Stimulated activated CD4-positive, alpha-beta T cell treated with anti-CD3 and anti-CD28 coated beads, Interleukin-4, amount 100 ng/mL, for 4 hours (primary cell): ENCODE measurements around the gene PRKCQ.
"Not testable (repeated sequence)": the region's sequence is repeated elsewhere in the genome, so short reads cannot be mapped to it uniquely, and the experiment has no call there.

Source experiments
- DNase-seq, 2 experiments: peaks; one replicate each; pipeline ENCODE4 v3.0.0-alpha.2; 2020

Gene PRKCQ

GRCh38 chr10:6593241-6593671, 13.2 kb upstream of the PRKCQ start:
- DNase-seq, result no peak

DNA sequence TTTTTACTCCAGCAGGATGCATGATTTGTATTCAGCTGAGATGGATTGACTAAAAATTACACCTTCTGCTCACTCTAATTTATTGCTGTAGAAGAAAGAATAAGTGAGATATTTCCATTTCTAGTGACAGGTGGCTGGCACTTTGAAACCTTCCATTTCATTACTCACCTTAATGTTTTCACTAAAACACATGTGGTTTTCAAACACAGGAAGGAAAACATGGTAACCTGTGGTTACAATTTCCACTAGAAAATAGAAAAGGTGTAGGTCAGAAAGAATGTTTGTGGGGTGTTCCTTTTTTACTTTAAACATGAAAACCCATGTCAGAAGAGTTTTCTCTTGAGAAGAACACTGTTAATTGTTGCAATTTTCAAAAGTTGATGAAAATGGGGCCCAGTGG, 12.0 kb upstream of the PRKCQ start:
- no peak for DNase-seq

- no peak for DNase-seq
Measured at GRCh38 chr10:6591668-6592067, 11.6 kb upstream of the PRKCQ start.

DNA sequence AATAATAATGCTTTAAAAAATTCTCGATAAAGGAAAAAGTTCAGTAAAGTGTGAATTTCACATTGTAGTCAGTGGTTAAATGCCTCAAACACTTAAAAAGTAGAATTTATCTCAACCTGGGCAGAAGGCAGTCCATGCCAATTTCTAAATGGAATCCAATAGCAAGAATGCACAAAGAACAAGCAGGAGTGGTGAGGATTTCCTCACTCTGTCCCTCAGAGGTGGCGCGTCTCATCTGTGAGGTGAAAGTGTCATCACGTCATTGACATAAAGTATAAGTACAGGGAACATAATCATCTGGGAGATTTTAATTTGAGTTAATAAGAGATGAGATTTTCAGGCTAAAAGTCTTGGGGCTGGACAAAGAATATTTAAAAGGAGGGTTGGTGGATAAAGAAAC, 10.0 kb upstream of the PRKCQ start:
- DNase-seq, result no peak

- no peak for DNase-seq
Measured at GRCh38 chr10:6589287-6590094, 9.4 kb upstream of the PRKCQ start.

DNA sequence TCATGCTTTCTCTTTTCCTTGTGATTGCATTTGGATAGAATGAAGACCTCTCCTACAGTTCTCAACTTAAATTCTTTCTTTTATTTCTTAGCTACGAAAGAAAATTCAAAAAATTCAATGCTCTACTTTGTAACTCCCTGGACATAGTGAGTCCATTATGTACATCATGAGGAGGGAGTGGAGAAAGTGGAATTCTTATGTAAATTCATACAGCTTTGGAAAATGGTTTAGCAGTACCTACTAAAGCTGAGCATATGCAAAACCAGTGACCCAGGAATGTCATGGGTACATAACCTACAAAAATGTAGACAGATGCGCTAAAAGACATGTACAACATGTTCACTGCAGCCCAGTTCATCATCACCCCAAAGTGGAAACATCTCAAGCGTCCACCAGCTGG, 8.8 kb upstream of the PRKCQ start:
- no peak for DNase-seq

DNA sequence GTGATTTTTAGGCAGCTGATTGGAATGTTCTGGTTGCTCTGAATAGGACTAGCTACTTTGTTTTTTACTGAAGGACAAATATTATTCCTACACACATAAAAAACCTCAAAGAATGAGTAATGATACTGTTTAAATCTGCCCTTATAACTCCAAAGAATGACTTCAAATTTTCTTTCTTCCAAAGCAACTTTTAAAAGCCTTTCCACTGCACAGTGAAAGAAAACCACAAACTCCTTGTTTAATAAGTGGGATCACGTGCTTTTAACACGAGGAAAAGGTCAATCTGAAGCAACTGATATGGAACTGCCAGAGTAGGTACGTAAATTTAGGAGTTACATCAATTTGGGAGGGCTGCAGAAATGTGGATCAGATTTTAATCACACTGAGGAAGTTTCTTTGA, 8.0 kb upstream of the PRKCQ start:
- no peak for DNase-seq

DNA sequence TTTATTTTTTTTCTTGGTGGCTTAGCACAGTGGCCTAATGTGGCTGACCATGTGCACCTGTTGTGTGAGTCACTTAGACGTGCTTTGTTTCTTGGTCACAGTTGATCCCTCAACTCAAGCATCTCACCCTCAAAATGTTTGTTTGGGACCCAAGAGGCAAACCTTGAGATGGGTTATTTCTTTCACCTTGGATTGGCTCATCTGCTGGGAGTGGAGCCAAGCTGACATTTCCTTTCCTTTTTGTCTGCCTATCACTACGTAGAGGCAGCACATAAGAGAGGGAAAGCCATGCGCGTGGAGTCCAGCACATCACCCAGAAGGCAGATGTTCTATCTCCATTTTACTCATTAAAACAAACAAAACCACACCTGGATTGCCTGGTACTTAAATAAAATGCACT, 6.4 kb upstream of the PRKCQ start:
- DNase-seq, result no peak

- DNase-seq, result peak; percentile 64 to 88
Measured at GRCh38 chr10:6583447-6583846, 3.4 kb upstream of the PRKCQ start.

GRCh38 chr10:6582913-6583312, 2.8 kb upstream of the PRKCQ start:
- not testable (repeated sequence) for DNase-seq

- DNase-seq, result no peak
Measured at GRCh38 chr10:6582298-6582697, 2.2 kb upstream of the PRKCQ start.

- DNase-seq, result no peak
Measured at GRCh38 chr10:6581778-6582228, 1.7 kb upstream of the PRKCQ start.

DNA sequence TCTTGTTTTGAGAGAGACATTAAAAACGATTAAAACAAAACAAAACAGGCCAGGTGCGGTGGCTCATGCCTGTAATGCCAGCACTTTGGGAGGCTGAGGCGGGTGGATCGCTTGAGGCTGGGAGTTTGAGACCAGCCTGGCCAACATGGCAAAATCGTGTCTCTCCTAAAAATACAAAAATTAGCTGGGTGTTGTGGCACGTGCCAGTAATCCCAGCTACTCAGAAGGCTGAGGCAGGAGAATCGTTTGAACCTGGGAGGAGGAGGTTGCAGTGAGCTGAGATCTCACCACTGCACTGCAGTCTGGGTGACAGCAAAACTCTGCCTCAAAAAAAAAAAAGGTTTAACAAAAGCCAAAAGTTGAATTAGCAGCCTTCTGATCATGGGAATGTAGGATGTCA, 1.1 kb upstream of the PRKCQ start:
- DNase-seq, result not testable (repeated sequence)

- peak; percentile 79 to 93 for DNase-seq
Measured at GRCh38 chr10:6580279-6581029, 378 bp upstream of the PRKCQ start.

DNA sequence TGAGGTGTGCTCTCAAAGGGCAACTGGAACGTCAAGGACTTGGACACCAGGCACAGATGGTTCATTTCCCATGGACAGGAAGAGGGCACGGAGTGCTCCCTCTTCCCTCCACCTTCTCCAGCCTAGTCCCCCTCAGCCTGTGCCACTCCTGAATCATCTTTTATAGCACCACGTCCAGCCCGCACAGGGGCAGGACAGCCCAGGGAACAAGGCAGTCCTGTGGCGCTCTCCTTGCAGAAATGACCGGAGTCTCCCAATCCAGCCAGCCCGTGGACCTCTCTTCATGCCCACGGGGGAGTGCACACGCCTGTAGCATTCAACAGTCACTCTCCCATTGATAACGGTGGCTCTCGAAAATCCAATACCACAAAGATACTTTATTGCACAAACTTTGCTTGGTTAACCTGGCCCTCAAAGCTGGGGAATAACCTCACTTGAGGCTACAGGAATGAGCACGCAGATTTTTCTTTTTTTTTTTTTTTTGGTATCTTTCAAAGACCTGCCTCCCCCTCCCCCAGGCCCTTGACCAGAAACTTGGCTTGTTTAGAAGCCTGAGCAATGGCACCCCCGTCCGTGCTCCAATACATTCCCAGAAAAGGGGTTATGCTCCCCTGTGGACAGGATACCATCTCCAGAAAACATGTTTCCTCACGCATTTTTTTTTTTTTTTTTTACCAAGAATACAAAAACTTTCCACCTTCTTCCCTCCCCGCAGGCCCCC, 733 bp downstream of the PRKCQ start:
- DNase-seq, result no peak

DNA sequence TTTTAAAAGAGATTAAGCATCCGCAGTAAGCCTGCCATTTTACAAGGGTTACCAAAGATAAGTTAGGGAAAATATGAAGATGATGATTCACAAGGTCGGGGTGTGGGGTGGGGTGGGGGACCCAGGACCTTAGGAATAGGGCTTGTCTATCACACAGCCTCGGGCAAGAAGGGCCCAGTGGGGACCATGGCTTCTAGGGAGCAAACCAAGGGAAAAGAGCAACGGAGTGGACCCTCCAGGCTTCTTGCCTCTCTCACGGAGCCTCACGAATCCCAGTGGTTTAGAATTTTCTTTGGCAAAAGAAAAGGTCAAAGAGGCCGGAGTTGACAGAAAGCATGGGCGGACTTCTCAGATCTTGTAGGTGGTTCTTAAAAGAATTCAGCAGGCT, 1.3 kb downstream of the PRKCQ start:
- DNase-seq, result no peak

GRCh38 chr10:6578251-6578771, 1.8 kb downstream of the PRKCQ start:
- no peak for DNase-seq

- DNase-seq, result no peak
Measured at GRCh38 chr10:6576326-6576725, 3.8 kb downstream of the PRKCQ start.

GRCh38 chr10:6574664-6575176, 5.4 kb downstream of the PRKCQ start:
- no peak for DNase-seq

DNA sequence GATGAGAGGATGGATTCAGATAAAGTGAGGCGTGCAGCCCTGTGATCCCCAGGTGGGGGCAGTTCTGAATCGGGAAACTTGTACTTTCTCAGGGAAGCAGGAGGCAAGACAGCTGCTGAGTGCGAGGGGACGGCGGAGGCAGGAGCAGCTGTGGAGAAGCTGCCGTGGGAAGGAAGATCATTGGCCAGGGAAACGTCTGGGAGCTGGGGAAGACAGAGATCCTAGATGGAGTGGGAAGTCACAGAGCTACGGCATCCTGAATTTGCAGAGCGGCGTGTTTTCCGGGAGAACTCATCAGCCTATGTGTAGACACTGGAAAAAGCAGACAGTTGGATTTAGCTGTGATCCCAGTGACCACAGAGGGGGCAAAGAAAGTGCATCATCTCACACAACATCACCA, 9.2 kb downstream of the PRKCQ start:
- DNase-seq, result no peak

DNA sequence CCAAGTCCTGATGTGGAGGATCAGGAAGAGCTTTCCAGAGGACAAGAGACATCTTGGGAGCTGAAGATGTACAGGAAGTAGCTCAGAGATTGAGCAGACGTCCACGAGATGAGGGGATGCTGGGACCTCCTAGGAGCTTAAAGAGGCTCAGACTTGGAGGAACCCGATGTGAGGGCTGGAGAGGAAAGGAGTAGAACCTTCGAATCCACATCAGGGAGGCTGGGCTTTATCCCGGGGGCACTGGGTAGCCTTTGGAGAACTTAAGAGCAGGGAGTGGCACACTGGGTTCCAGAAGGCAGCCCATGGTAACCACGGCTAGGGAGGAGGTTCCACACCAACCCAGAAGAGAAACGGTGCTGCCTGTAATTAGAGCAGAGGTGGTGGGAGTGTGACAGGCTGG, 10.8 kb downstream of the PRKCQ start:
- DNase-seq, result no peak

DNA sequence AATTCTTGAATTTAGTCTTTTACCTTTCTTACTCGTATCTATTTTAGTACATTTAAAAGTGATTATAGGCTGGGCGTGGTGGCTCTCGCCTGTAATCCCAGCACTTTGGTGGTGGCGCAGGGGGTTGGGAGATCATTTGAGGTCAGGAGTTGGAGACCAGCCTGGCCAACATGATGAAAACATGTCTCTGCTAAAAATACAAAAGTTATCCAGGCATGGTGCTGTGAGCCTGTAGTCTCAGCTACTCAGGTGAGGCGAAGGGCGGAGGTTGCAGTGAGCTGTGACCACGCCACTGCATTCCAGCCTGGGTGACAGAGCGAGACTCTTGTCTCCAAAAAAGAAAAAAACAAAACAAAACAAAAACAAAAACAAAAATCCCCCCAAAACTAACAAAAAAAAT, 12.2 kb downstream of the PRKCQ start:
- no peak for DNase-seq

GRCh38 chr10:6567203-6567703, 12.8 kb downstream of the PRKCQ start:
- no peak for DNase-seq
